HepG2 (cell line): ENCODE results near the gene JMJD1C. TPM values are rescaled to one million over a fixed set of nuclear protein-coding genes. Genes with fewer than 3 reads are reported as not detected.

ENCODE experiments used
- ATAC-seq: fragments of 200-7000 bp; cut with Tn5 transposase; 3 replicates; pipeline ENCODE4 v1.9.1; 2020; ENCODE audit warnings: mild to moderate bottlenecking, moderate library complexity
- BruUV-seq: library from RNA; stranded (reverse); fragments of 400-500 nt; replicated peaks from 2 replicates; lab custom pipeline; 2021; lab: Mats Ljungman, UMichigan
- CTCF ChIA-PET: fragments of 300-600 bp; formaldehyde crosslinking; extraction: SDS; loops from one replicate; lab custom pipeline; 2021; ENCODE audit warnings: low total read pairs, inconsistent platforms, low intra/inter-chr PET ratio; lab: Yijun Ruan, JAX
- POLR2A ChIA-PET: fragments of 350-600 bp; sonication (Branson Sonifier 250); formaldehyde crosslinking; loops from one replicate; lab custom pipeline; 2020; ENCODE audit warnings: antibody characterized with exemption, inconsistent platforms; lab: Yijun Ruan, JAX
- DNase-seq: peaks from one replicate; pipeline ENCODE4 v3.0.0-alpha.2; 2015; ENCODE audit warnings: low spot score
- FAIRE-seq: peaks from 3 replicates; lab custom pipeline; 2011; peaks lifted over from hg19 to GRCh38; lab: Jason Lieb, UNC
- H2AFZ ChIP-seq: one replicate; pipeline ENCODE4 v1.6.1; 2011; ENCODE audit warnings: low read length, inconsistent platforms
- H3K27ac ChIP-seq: fragments of 300-600 bp; 3 replicates; pipeline ENCODE4 v1.8.0; 2011; ENCODE audit warnings: mixed run types, mild to moderate bottlenecking, mixed read lengths, low read length, inconsistent platforms; ENCODE audit not compliant: insufficient read depth; ENCODE audit errors: extremely low read length
- H3K27me3 ChIP-seq, 2 experiments: fragments of 200-600 bp in 1 of 2; 2 replicates in 1 of 2; 3 replicates in 1 of 2; pipeline versions ENCODE4 v1.6.0 to v1.8.0; 2011; ENCODE audit warnings: low read length in 2 of 2, mild to moderate bottlenecking in 2 of 2, moderate library complexity in 2 of 2, inconsistent platforms in 1 of 2; ENCODE audit not compliant: insufficient read depth in 2 of 2, control insufficient read depth in 1 of 2
- H3K36me3 ChIP-seq, 2 experiments: fragments of 200-600 bp in 1 of 2; replicated peaks in 1 of 2; 2 replicates in 1 of 2; 3 replicates in 1 of 2; pipeline versions ENCODE4 v1.5.1 to v1.8.0; 2011; ENCODE audit warnings: low read length in 2 of 2, inconsistent platforms in 1 of 2; ENCODE audit not compliant: insufficient read depth in 2 of 2, control insufficient read depth in 1 of 2
- H3K4me1 ChIP-seq: 2 replicates; pipeline ENCODE4 v1.5.1; 2012; ENCODE audit warnings: low read length, inconsistent platforms; ENCODE audit not compliant: insufficient read depth
- H3K4me2 ChIP-seq: 2 replicates; pipeline ENCODE4 v1.6.0; 2011; ENCODE audit warnings: low read depth, low read length, inconsistent platforms
- H3K4me3 ChIP-seq, 3 experiments: fragments of 200-600 bp in 1 of 3; sonication (generic), shearing (Covaris generic) in 1 of 3; replicated peaks in 1 of 3; 2 replicates each; pipeline ENCODE4 v1.5.1; 2011 to 2016; ENCODE audit warnings: low read length in 3 of 3, inconsistent platforms in 2 of 3, low read depth in 2 of 3, mild to moderate bottlenecking in 2 of 3, control low read depth in 1 of 3, mixed read lengths in 1 of 3; ENCODE audit not compliant: insufficient read depth in 1 of 3
- H3K79me2 ChIP-seq: one replicate; pipeline ENCODE4 v1.6.1; 2011; ENCODE audit warnings: low read length, inconsistent platforms; ENCODE audit not compliant: insufficient read depth
- H3K9ac ChIP-seq: 2 replicates; pipeline ENCODE4 v1.6.0; 2011; ENCODE audit warnings: mild to moderate bottlenecking, low read depth, low read length, inconsistent platforms; ENCODE audit not compliant: insufficient read depth
- H3K9me3 ChIP-seq: 2 replicates; pipeline ENCODE4 v1.5.1; 2012; ENCODE audit warnings: mild to moderate bottlenecking, low read length
- H4K20me1 ChIP-seq: 2 replicates; pipeline ENCODE4 v1.6.0; 2011; ENCODE audit warnings: inconsistent platforms, mild to moderate bottlenecking, low read length, moderate library complexity; ENCODE audit not compliant: insufficient read depth
- CENPT ChIP-seq: sonication (generic); formaldehyde crosslinking; IDR thresholded peaks from 2 replicates; pipeline ENCODE4 v1.8.0; 2022; ENCODE audit warnings: low read depth, mild to moderate bottlenecking, moderate library complexity, missing genetic modification reagents
- ELF4 ChIP-seq: sonication (generic); formaldehyde crosslinking; IDR thresholded peaks from 2 replicates; pipeline ENCODE4 v1.5.0; 2020; ENCODE audit warnings: missing genetic modification reagents, mild to moderate bottlenecking, moderate library complexity, borderline replicate concordance
- GATAD2A ChIP-seq: IDR thresholded peaks from 2 replicates; pipeline ENCODE4 v1.6.1; 2016
- KDM4B ChIP-seq: sonication (generic); formaldehyde crosslinking; IDR thresholded peaks from 2 replicates; pipeline ENCODE4 v1.4.0; 2020; ENCODE audit warnings: missing genetic modification reagents
- KLF13 ChIP-seq: sonication (generic); formaldehyde crosslinking; IDR thresholded peaks from 2 replicates; pipeline ENCODE4 v1.4.0; 2020; ENCODE audit warnings: mild to moderate bottlenecking, missing genetic modification reagents
- KLF6 ChIP-seq: IDR thresholded peaks from 2 replicates; pipeline ENCODE4 v1.8.0; 2016; ENCODE audit warnings: missing biosample characterization, missing genetic modification reagents
- NPAS2 ChIP-seq: sonication (generic); formaldehyde crosslinking; IDR thresholded peaks from 2 replicates; pipeline ENCODE4 v1.8.0; 2022; ENCODE audit warnings: mild to moderate bottlenecking, missing genetic modification reagents, borderline replicate concordance
- SMAD3 ChIP-seq: sonication (generic); formaldehyde crosslinking; IDR thresholded peaks from 2 replicates; pipeline ENCODE4 v1.4.0; 2020; ENCODE audit warnings: missing genetic modification reagents
- SSRP1 ChIP-seq: IDR thresholded peaks from 2 replicates; pipeline ENCODE4 v1.6.1; 2016; ENCODE audit warnings: control low read depth
- ZNF552 ChIP-seq: sonication (generic); formaldehyde crosslinking; IDR thresholded peaks from 2 replicates; pipeline ENCODE4 v1.9.0; 2022; ENCODE audit warnings: missing genetic modification reagents, mild to moderate bottlenecking, borderline replicate concordance
- ZNF605 ChIP-seq: sonication (generic); formaldehyde crosslinking; IDR thresholded peaks from 2 replicates; pipeline ENCODE4 v1.8.0; 2022; ENCODE audit warnings: mild to moderate bottlenecking, missing genetic modification reagents
- ZNF709 ChIP-seq: sonication (generic); formaldehyde crosslinking; IDR thresholded peaks from 2 replicates; pipeline ENCODE4 v1.5.0; 2020; ENCODE audit warnings: mild to moderate bottlenecking, missing genetic modification reagents
- WGBS: methylation state at CpG from one replicate; pipeline ENCODE4 v1.1.6; 2017; ENCODE audit warnings: low lambda C conversion rate; 5-methylcytosine and 5-hydroxymethylcytosine counted together
- in situ Hi-C: cut with HindIII; loops from 2 replicates; pipeline ENCODE4 v1.10.0; 2017; ENCODE audit warnings: low pct_unique_long_range_greater_than_20kb; ENCODE audit not compliant: extremely low pct_ligation_motif_present
- intact Hi-C: fragments of 100-400 bp; cut with micrococcal nuclease; formaldehyde crosslinking; loops from one replicate; pipeline ENCODE4 v1.10.0; 2022; ENCODE audit not compliant: unreplicated experiment
- polyA plus RNA-seq, 8 experiments: library from polyadenylated mRNA; depleted of rRNA in 3 of 8; stranded (reverse) in 7 of 8; unstranded in 1 of 8; fragments of >200 nt; fragmentation: Illumina TruSeq in 4 of 8; extraction: Trizol in 4 of 8; gene quantifications; 2 replicates each; pipeline versions ENCODE4 v1.2.1 to v1.2.3, GENCODE V29; 2011 to 2016; ENCODE audit warnings: low read depth in 4 of 8, missing spikeins in 1 of 8, mixed read lengths in 1 of 8; ENCODE audit not compliant: insufficient read depth in 1 of 8
- total RNA-seq, 5 experiments: library from RNA; depleted of rRNA; stranded (reverse); fragments of >200 nt; fragmentation: Illumina TruSeq; extraction: Trizol; gene quantifications; 2 replicates each; pipeline ENCODE4 v1.2.3, GENCODE V29; 2016; ENCODE audit warnings: low read depth in 1 of 5
- TF ChIP-seq, protein P1 (sequence below): IDR thresholded peaks from 2 replicates; pipeline ENCODE4 v1.6.1; 2016; ENCODE audit warnings: mild to moderate bottlenecking
- TF ChIP-seq, protein P2 (sequence below): sonication (generic); formaldehyde crosslinking; IDR thresholded peaks from 2 replicates; pipeline ENCODE4 v1.8.1; 2022; ENCODE audit warnings: low read depth, mild to moderate bottlenecking, missing genetic modification reagents
- TF ChIP-seq, protein P3 (sequence below): sonication (generic); formaldehyde crosslinking; IDR thresholded peaks from 2 replicates; pipeline ENCODE4 v1.8.1; 2022; ENCODE audit warnings: mild to moderate bottlenecking, missing genetic modification reagents

JMJD1C gene
- total and polyA plus RNA-seq, 2 of the 13 experiments (the other 11 are each of a cell fraction or from before 2014, with no cell fraction given), result 42.3 to 42.7 TPM

DNA sequence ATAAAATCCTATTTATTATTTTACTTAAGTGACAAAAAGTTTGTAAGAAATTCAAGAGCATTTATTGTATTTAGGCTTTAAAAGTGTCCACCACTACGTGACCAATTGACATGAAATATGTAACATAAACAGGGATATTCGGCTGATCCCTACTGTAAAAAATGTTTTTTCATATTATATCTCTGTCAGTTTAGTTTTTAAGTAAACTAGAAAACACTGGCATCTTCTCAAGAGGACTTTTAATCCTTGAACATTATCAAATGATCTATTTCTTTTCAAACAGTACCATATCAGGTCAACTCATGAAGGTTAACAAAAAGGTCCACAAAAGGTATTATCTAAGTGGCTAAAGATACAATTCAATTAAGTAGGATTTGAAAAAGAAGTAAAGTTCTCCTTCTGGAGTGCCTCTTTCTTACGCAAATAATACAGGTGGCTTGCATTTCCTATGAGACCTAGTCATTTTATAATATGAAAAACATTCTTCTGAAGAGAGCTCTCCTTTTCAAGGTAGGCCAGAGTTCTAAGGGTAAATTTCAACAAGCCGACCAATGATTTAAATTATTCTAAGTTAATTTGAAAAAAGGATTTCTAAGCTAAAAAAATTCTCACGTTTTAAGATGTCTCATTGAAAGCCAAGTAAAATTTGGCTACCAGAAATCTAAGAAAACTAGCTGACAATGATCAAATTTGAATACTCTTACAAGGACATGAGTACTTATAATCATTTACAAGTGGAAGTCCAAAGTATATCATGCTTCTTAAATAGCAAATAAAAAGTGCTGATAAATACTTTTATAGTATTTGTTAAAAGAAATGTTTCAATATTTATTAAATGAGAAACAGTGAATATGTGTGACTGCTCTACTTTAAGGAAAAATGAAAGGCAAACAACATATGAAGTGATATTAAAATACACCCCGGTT is 199.1 kb downstream of the JMJD1C start:
- CTCF ChIA-PET, result no interaction called here
- peaks cover 91% of the 10 kb centered on the region for H3K79me2 ChIP-seq
- H4K20me1 ChIP-seq, result peaks cover 45% of the 10 kb centered on the region
- DNase-seq (no peak), ATAC-seq (no peak), FAIRE-seq (no peak)
- no peak overlapping the region for H2AFZ ChIP-seq
- H3K4me1 ChIP-seq, result peaks cover 31% of the 10 kb centered on the region
- BruUV-seq, result no TSS peak
- 2% methylated on average over 6 of the region's 6 CpGs for WGBS
- peak overlapping the region; percentile 76 for H3K4me2 ChIP-seq
- peak overlapping the region; percentile 99 for H3K27ac ChIP-seq
- H3K4me3 ChIP-seq, result peak overlapping the region; percentile 61 to 100 (median 79)
- no peak for TF ChIP-seq CENPT (CRISPR knock-in tag)
- TF ChIP-seq, protein P1, sequence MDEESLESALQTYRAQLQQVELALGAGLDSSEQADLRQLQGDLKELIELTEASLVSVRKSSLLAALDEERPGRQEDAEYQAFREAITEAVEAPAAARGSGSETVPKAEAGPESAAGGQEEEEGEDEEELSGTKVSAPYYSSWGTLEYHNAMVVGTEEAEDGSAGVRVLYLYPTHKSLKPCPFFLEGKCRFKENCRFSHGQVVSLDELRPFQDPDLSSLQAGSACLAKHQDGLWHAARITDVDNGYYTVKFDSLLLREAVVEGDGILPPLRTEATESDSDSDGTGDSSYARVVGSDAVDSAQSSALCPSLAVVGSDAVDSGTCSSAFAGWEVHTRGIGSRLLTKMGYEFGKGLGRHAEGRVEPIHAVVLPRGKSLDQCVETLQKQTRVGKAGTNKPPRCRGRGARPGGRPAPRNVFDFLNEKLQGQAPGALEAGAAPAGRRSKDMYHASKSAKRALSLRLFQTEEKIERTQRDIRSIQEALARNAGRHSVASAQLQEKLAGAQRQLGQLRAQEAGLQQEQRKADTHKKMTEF (CRISPR knock-in tag), result no peak
- no peak for TF ChIP-seq ELF4
- TF ChIP-seq, protein P2, sequence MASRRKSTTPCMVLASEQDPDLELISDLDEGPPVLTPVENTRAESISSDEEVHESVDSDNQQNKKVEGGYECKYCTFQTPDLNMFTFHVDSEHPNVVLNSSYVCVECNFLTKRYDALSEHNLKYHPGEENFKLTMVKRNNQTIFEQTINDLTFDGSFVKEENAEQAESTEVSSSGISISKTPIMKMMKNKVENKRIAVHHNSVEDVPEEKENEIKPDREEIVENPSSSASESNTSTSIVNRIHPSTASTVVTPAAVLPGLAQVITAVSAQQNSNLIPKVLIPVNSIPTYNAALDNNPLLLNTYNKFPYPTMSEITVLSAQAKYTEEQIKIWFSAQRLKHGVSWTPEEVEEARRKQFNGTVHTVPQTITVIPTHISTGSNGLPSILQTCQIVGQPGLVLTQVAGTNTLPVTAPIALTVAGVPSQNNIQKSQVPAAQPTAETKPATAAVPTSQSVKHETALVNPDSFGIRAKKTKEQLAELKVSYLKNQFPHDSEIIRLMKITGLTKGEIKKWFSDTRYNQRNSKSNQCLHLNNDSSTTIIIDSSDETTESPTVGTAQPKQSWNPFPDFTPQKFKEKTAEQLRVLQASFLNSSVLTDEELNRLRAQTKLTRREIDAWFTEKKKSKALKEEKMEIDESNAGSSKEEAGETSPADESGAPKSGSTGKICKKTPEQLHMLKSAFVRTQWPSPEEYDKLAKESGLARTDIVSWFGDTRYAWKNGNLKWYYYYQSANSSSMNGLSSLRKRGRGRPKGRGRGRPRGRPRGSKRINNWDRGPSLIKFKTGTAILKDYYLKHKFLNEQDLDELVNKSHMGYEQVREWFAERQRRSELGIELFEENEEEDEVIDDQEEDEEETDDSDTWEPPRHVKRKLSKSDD (CRISPR knock-in tag), result no peak
- no peak for TF ChIP-seq SMAD3 (CRISPR knock-in tag)
- TF ChIP-seq, protein P3, sequence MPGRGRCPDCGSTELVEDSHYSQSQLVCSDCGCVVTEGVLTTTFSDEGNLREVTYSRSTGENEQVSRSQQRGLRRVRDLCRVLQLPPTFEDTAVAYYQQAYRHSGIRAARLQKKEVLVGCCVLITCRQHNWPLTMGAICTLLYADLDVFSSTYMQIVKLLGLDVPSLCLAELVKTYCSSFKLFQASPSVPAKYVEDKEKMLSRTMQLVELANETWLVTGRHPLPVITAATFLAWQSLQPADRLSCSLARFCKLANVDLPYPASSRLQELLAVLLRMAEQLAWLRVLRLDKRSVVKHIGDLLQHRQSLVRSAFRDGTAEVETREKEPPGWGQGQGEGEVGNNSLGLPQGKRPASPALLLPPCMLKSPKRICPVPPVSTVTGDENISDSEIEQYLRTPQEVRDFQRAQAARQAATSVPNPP (CRISPR knock-in tag), result no peak
- no peak for TF ChIP-seq SSRP1 (CRISPR knock-in tag)
- TF ChIP-seq GATAD2A (CRISPR knock-in tag), result no peak
- no peak for TF ChIP-seq KLF13 (CRISPR knock-in tag)
- no peak for TF ChIP-seq NPAS2 (CRISPR knock-in tag)
- TF ChIP-seq ZNF552 (CRISPR knock-in tag), result no peak
- no peak for TF ChIP-seq ZNF709 (CRISPR knock-in tag)
- no peak for TF ChIP-seq KLF6 (CRISPR knock-in tag)
- TF ChIP-seq ZNF605 (CRISPR knock-in tag), result no peak
- TF ChIP-seq KDM4B, result no peak
- H3K27me3 ChIP-seq, result no peaks in the 10 kb centered on the region; a peak in 2 of 5 replicates
- in situ Hi-C loops, result no loop called here
- peak overlapping the region; percentile 90 for H3K9ac ChIP-seq
- intact Hi-C loops, result loop anchor here (5.0 kb wide), 2 partner anchors 201 to 256 kb away; partner anchors contain the start of genes JMJD1C and REEP3
- H3K9me3 ChIP-seq, result no peaks in the 10 kb centered on the region
- peaks cover 0 to 4% of the 10 kb centered on the region in 2 experiments; a peak in 2 of 5 replicates for H3K36me3 ChIP-seq
- POLR2A ChIA-PET, result interaction anchor here (3.4 to 3.5 kb wide), 2 partner anchors 11 to 363 kb away, joined by 27 to 30 read pairs; no protein-coding TSS in a partner anchor
